ENCODE results near the gene NOX3.
"Not testable (repeated sequence)": the region's sequence is repeated elsewhere in the genome, so short reads cannot be mapped to it uniquely, and the experiment has no call there.

NOX3 gene

GRCh38 chr6:155371230-155371629 is 84.4 kb downstream of the NOX3 start:
- Mint-ChIP-seq H3K36me3 (no peaks in the 10 kb centered on the region), H3K27ac (no peak overlapping the region), H3K27me3 (peaks cover 10% of the 10 kb centered on the region), H3K4me3 (no peak overlapping the region), H3K4me1 (no peaks in the 10 kb centered on the region), H3K9me3 (no peaks in the 10 kb centered on the region)
- DNase-seq, result no peak
- CTCF ChIA-PET, result no interaction called here

GRCh38 chr6:155366325-155366724 is 89.3 kb downstream of the NOX3 start:
- DNase-seq, result no peak
- H3K27ac Mint-ChIP-seq, result no peak overlapping the region
- CTCF ChIA-PET, result no interaction called here
- no peaks in the 10 kb centered on the region for H3K9me3 Mint-ChIP-seq
- H3K27me3 Mint-ChIP-seq, result peaks cover 5% of the 10 kb centered on the region
- no peaks in the 10 kb centered on the region for H3K36me3 Mint-ChIP-seq
- H3K4me1 Mint-ChIP-seq, result no peaks in the 10 kb centered on the region
- H3K4me3 Mint-ChIP-seq, result no peak overlapping the region

GRCh38 chr6:155364844-155365437 is 90.7 kb downstream of the NOX3 start:
- CTCF ChIA-PET, result interaction anchor here (1.2 kb wide), 1 partner anchor 15 kb away, joined by 3 read pairs; no protein-coding TSS in a partner anchor
- H3K27me3 Mint-ChIP-seq, result no peaks in the 10 kb centered on the region
- H3K36me3 Mint-ChIP-seq, result no peaks in the 10 kb centered on the region
- H3K4me3 Mint-ChIP-seq, result no peak overlapping the region
- H3K4me1 Mint-ChIP-seq, result no peaks in the 10 kb centered on the region
- H3K9me3 Mint-ChIP-seq, result no peaks in the 10 kb centered on the region
- H3K27ac Mint-ChIP-seq, result no peak overlapping the region
- no peak for DNase-seq

GRCh38 chr6:155364021-155364420 is 91.6 kb downstream of the NOX3 start:
- CTCF ChIA-PET, H3K4me1 Mint-ChIP-seq, H3K4me3 Mint-ChIP-seq, DNase-seq, H3K27me3 Mint-ChIP-seq, H3K36me3 Mint-ChIP-seq, H3K9me3 Mint-ChIP-seq, H3K27ac Mint-ChIP-seq: not testable (repeated sequence)

- CTCF ChIA-PET, H3K27ac Mint-ChIP-seq, DNase-seq: not testable (repeated sequence)
Measured at GRCh38 chr6:155362968-155363632, 92.5 kb downstream of the NOX3 start.

GRCh38 chr6:155354167-155354566 is 101.5 kb downstream of the NOX3 start:
- CTCF ChIA-PET, result no interaction called here
- peaks cover 6% of the 10 kb centered on the region for H3K36me3 Mint-ChIP-seq
- DNase-seq, result no peak
- H3K9me3 Mint-ChIP-seq, result peaks cover 22% of the 10 kb centered on the region
- H3K27ac Mint-ChIP-seq, result no peak overlapping the region
- no peaks in the 10 kb centered on the region for H3K4me1 Mint-ChIP-seq
- H3K4me3 Mint-ChIP-seq, result no peak overlapping the region
- peaks cover 3% of the 10 kb centered on the region for H3K27me3 Mint-ChIP-seq

More at GRCh38 chr6:155362968-155363632, 92.5 kb downstream of the NOX3 start:
- not testable (repeated sequence) for H3K36me3 Mint-ChIP-seq, H3K4me3 Mint-ChIP-seq, H3K4me1 Mint-ChIP-seq, H3K27me3 Mint-ChIP-seq, H3K9me3 Mint-ChIP-seq

- Mint-ChIP-seq H3K27me3 (no peaks in the 10 kb centered on the region), H3K36me3 (peaks cover 6% of the 10 kb centered on the region), H3K4me3 (no peak overlapping the region), H3K4me1 (no peaks in the 10 kb centered on the region), H3K27ac (no peak overlapping the region), H3K9me3 (peaks cover 25% of the 10 kb centered on the region)
- CTCF ChIA-PET, result no interaction called here
- DNase-seq, result no peak
Measured at GRCh38 chr6:155352811-155353210, 102.8 kb downstream of the NOX3 start.

- H3K9me3 Mint-ChIP-seq, result peaks cover 31% of the 10 kb centered on the region
- peaks cover 6% of the 10 kb centered on the region for H3K36me3 Mint-ChIP-seq
- DNase-seq, result no peak
- H3K27me3 Mint-ChIP-seq, result no peaks in the 10 kb centered on the region
- H3K4me1 Mint-ChIP-seq, result no peaks in the 10 kb centered on the region
- CTCF ChIA-PET, result interaction anchor here (0.7 kb wide), 1 partner anchor 17 kb away, joined by 3 read pairs; no protein-coding TSS in a partner anchor
- H3K27ac Mint-ChIP-seq, result no peak overlapping the region
- H3K4me3 Mint-ChIP-seq, result no peak overlapping the region
Measured at GRCh38 chr6:155352130-155352420, 103.6 kb downstream of the NOX3 start.

- Mint-ChIP-seq H3K4me3 (no peak overlapping the region), H3K27ac (no peak overlapping the region), H3K36me3 (peaks cover 6% of the 10 kb centered on the region), H3K9me3 (peaks cover 37% of the 10 kb centered on the region), H3K4me1 (no peaks in the 10 kb centered on the region), H3K27me3 (no peaks in the 10 kb centered on the region)
- no peak for DNase-seq
- CTCF ChIA-PET, result interaction anchor here (0.7 kb wide), 1 partner anchor 17 kb away, joined by 3 read pairs; no protein-coding TSS in a partner anchor
Measured at GRCh38 chr6:155351273-155352129, 104.1 kb downstream of the NOX3 start.

- H3K9me3 Mint-ChIP-seq, result peaks cover 34% of the 10 kb centered on the region
- no peak overlapping the region for H3K4me3 Mint-ChIP-seq
- no peaks in the 10 kb centered on the region for H3K4me1 Mint-ChIP-seq
- H3K27ac Mint-ChIP-seq, result no peak overlapping the region
- DNase-seq, result no peak
- H3K36me3 Mint-ChIP-seq, result peaks cover 7% of the 10 kb centered on the region
- H3K27me3 Mint-ChIP-seq, result no peaks in the 10 kb centered on the region
- CTCF ChIA-PET, result no interaction called here
Measured at GRCh38 chr6:155349956-155350355, 105.7 kb downstream of the NOX3 start.

- H3K36me3 Mint-ChIP-seq, result peaks cover 3% of the 10 kb centered on the region
- no peak overlapping the region for H3K4me3 Mint-ChIP-seq
- CTCF ChIA-PET, result no interaction called here
- H3K27ac Mint-ChIP-seq, result no peak overlapping the region
- H3K27me3 Mint-ChIP-seq, result no peaks in the 10 kb centered on the region
- peaks cover 28% of the 10 kb centered on the region for H3K9me3 Mint-ChIP-seq
- no peaks in the 10 kb centered on the region for H3K4me1 Mint-ChIP-seq
- DNase-seq, result no peak
Measured at GRCh38 chr6:155349129-155349528, 106.5 kb downstream of the NOX3 start.

- H3K27ac Mint-ChIP-seq, result no peak overlapping the region
- H3K4me3 Mint-ChIP-seq, result no peak overlapping the region
- no peaks in the 10 kb centered on the region for H3K4me1 Mint-ChIP-seq
- CTCF ChIA-PET, result no interaction called here
- no peaks in the 10 kb centered on the region for H3K27me3 Mint-ChIP-seq
- H3K36me3 Mint-ChIP-seq, result peaks cover 3% of the 10 kb centered on the region
- no peak for DNase-seq
- peaks cover 23% of the 10 kb centered on the region for H3K9me3 Mint-ChIP-seq
Measured at GRCh38 chr6:155347800-155348199, 107.8 kb downstream of the NOX3 start.

- DNase-seq, result no peak
- no peaks in the 10 kb centered on the region for H3K27me3 Mint-ChIP-seq
- H3K36me3 Mint-ChIP-seq, result peaks cover 3% of the 10 kb centered on the region
- peaks cover 20% of the 10 kb centered on the region for H3K9me3 Mint-ChIP-seq
- CTCF ChIA-PET, result no interaction called here
- H3K4me3 Mint-ChIP-seq, result no peak overlapping the region
- no peak overlapping the region for H3K27ac Mint-ChIP-seq
- H3K4me1 Mint-ChIP-seq, result no peaks in the 10 kb centered on the region
Measured at GRCh38 chr6:155346957-155347356, 108.7 kb downstream of the NOX3 start.
